ENCODE data around the gene CD37.

GRCh38 chr19:49337267-49338022, 2.2 kb downstream of the CD37 start:
- TF ChIP-seq POLR2A (IDR thresholded peaks at IDR 0.05) (no peak), CTCF (IDR thresholded peaks at IDR 0.05) (no peak)

Measured in body of pancreas (tissue), 4 donors.